HUES6 (cell line): ENCODE measurements around the gene SLC16A7.
"Not testable (repeated sequence)": the region's sequence is repeated elsewhere in the genome, so short reads cannot be mapped to it uniquely, and the experiment has no call there.

Experiments
- H3K27ac ChIP-seq: 2 replicates; pipeline ENCODE4 v1.7.0; 2013; ENCODE audit warnings: low read depth, mild to moderate bottlenecking, low read length, inconsistent platforms
- H3K27me3 ChIP-seq: 2 replicates; pipeline ENCODE4 v1.6.1; 2013; ENCODE audit warnings: low read length; ENCODE audit not compliant: control insufficient read depth, insufficient read depth
- H3K36me3 ChIP-seq: 2 replicates; pipeline ENCODE4 v1.6.1; 2013; ENCODE audit warnings: low read length; ENCODE audit not compliant: control insufficient read depth, insufficient read depth
- H3K4me1 ChIP-seq: 2 replicates; pipeline ENCODE4 v1.6.1; 2013; ENCODE audit warnings: low read length; ENCODE audit not compliant: control insufficient read depth, insufficient read depth
- H3K4me3 ChIP-seq: 2 replicates; pipeline ENCODE4 v1.5.1; 2013; ENCODE audit warnings: low read depth, low read length
- H3K9ac ChIP-seq: one replicate; pipeline ENCODE4 v1.6.1; 2013; ENCODE audit warnings: mild to moderate bottlenecking, low read length
- H3K9me3 ChIP-seq: 2 replicates; pipeline ENCODE4 v1.6.1; 2013; ENCODE audit warnings: low read depth, low read length; ENCODE audit not compliant: control insufficient read depth, insufficient read depth

Gene SLC16A7

DNA sequence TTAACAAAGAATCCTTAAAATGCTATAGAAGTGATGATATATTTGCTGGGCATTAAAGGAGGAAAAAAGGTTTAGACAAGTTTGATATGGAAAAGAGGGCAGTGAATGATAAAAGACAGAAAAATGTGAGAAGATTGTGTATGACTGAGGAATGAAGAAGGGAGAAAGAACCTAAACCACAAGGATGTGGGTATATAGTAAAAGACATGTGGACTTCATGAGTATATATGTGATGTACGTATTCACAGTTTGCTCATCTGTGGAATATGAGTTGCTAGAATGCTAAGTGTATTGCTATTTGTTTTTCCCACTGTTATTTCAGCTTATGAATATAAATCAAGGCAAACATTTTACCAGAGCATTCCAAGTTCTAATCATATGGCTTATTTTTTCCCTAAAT is 2.1 kb upstream of the SLC16A7 start:
- no peaks in the 10 kb centered on the region for H3K4me1 ChIP-seq
- H3K4me3 ChIP-seq: no peak overlapping the region
- no peaks in the 10 kb centered on the region for H3K36me3 ChIP-seq
- H3K27ac ChIP-seq: no peak overlapping the region
- H3K9me3 ChIP-seq: no peaks in the 10 kb centered on the region
- H3K9ac ChIP-seq: no peak overlapping the region
- H3K27me3 ChIP-seq: peaks cover 25% of the 10 kb centered on the region

GRCh38 chr12:59594943-59595500 is 807 bp upstream of the SLC16A7 start:
- peak overlapping the region; percentile 65 for H3K4me3 ChIP-seq
- no peaks in the 10 kb centered on the region for H3K4me1 ChIP-seq
- no peak overlapping the region for H3K9ac ChIP-seq
- peaks cover 25% of the 10 kb centered on the region for H3K27me3 ChIP-seq
- no peaks in the 10 kb centered on the region for H3K9me3 ChIP-seq
- H3K27ac ChIP-seq: no peak overlapping the region
- no peaks in the 10 kb centered on the region for H3K36me3 ChIP-seq

GRCh38 chr12:59595565-59595882 is 305 bp upstream of the SLC16A7 start:
- Histone ChIP-seq H3K9ac (peak overlapping the region; percentile 31), H3K36me3 (no peaks in the 10 kb centered on the region)

DNA sequence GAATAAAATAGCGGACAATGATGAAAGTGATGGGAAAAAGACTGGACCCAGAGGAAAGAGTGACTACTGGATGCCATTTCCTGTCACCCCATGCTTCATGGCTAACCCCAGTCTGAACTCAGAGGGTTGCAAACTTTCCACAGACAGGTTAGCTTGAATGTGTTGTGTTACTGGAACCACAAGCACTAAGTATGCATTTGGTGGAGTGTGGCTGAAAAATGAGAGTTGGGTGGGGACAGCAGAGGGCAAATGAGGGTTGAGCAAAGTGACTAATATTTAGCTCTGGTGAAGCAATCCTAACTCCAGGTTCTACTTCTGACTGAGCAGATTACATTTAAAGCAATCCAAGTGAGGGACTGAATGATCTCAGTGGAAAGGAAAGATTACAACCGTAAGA is 1.6 kb downstream of the SLC16A7 start:
- Histone ChIP-seq H3K36me3 (no peaks in the 10 kb centered on the region), H3K27ac (no peak overlapping the region), H3K4me3 (peak overlapping the region; percentile 65), H3K9ac (no peak overlapping the region), H3K4me1 (no peaks in the 10 kb centered on the region), H3K27me3 (peaks cover 25% of the 10 kb centered on the region), H3K9me3 (no peaks in the 10 kb centered on the region)

More at GRCh38 chr12:59595565-59595882, 305 bp upstream of the SLC16A7 start:
- H3K4me1 ChIP-seq: no peaks in the 10 kb centered on the region
- no peak overlapping the region for H3K27ac ChIP-seq
- H3K9me3 ChIP-seq: no peaks in the 10 kb centered on the region
- H3K27me3 ChIP-seq: peaks cover 25% of the 10 kb centered on the region
- H3K4me3 ChIP-seq: peak overlapping the region; percentile 65

DNA sequence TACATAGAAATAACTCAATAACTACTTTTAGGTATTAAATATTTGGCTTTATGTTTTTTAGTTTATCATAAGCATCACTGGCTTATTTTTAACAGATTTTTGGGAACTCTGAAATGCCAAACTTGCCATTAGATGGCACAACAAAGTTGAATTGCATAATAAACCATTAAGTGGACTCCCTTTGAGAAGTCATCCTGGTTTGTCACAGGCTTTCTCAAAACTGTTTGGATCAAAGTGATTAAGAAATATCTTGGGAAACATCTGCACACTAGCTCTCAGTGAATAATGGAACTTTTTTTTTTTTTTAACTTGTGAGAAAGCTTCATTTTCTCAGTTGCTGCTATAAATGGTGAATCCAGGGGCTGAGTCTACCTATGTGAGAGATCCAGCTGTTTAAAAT is 4.3 kb downstream of the SLC16A7 start:
- no peak overlapping the region for H3K4me3 ChIP-seq
- H3K27me3 ChIP-seq: peaks cover 25% of the 10 kb centered on the region
- H3K9ac ChIP-seq: no peak overlapping the region
- H3K27ac ChIP-seq: no peak overlapping the region
- H3K36me3 ChIP-seq: no peaks in the 10 kb centered on the region
- no peaks in the 10 kb centered on the region for H3K9me3 ChIP-seq
- H3K4me1 ChIP-seq: no peaks in the 10 kb centered on the region

DNA sequence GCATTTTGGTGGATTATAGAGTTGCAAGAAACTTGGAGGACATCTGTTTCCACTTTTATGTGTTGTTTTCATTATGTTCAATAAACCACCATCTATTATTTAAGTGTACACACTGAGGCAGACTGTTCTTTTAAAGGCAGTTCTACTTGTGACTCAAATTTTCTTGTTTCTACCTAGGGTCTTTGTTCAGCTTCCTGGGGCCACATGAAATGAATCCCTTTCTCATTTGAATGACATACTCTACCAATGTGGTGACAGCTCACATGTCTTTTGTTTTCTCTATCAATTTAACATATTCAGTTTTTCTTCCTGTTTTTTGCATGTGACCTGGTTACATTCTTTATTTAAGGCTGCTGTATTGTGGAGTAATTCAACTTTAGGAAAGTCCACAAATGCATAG is 7.9 kb downstream of the SLC16A7 start:
- Histone ChIP-seq H3K9me3 (no peaks in the 10 kb centered on the region), H3K4me3 (no peak overlapping the region), H3K9ac (no peak overlapping the region), H3K27me3 (peaks cover under 1% of the 10 kb centered on the region; the same call in 1 of the 2 replicates), H3K27ac (no peak overlapping the region), H3K36me3 (no peaks in the 10 kb centered on the region), H3K4me1 (no peaks in the 10 kb centered on the region)

DNA sequence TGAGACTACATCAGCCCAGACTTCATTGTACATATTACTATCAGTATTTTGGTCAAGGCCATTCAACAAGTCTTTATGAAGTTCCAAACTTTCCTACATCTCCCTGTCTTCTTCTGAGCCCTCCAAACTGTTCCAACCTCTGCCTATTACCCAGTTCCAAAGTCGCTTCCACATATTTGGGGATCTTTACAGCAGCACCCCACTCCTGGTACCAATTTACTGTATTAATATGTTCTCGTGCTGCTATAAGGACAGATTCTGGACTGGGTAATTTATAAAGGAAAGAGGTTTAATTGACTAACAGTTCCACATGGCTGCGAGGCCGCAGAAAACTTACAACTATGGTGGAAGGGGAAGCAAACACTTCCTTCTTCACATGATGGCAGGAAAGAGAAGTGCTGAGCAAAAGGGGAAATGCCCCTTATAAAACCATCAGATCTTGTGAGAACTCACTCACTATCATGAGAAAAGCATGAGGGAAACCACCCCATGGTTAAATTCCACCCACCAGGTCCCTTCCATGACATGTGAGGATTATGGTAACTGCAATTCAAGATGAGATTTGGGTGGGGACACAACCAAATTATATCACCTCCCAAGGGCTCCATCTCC is 17.1 kb downstream of the SLC16A7 start:
- H3K27ac ChIP-seq, H3K36me3 ChIP-seq, H3K4me1 ChIP-seq: not testable (repeated sequence)

GRCh38 chr12:59615392-59616165 is 19.8 kb downstream of the SLC16A7 start:
- H3K4me3 ChIP-seq: no peak overlapping the region
- H3K9me3 ChIP-seq: peaks cover 30% of the 10 kb centered on the region
- H3K36me3 ChIP-seq: no peaks in the 10 kb centered on the region
- no peak overlapping the region for H3K27ac ChIP-seq
- no peak overlapping the region for H3K9ac ChIP-seq
- H3K27me3 ChIP-seq: no peaks in the 10 kb centered on the region
- H3K4me1 ChIP-seq: no peaks in the 10 kb centered on the region

More for the DNA sequence above, 17.1 kb downstream of the SLC16A7 start:
- not testable (repeated sequence) for H3K9ac ChIP-seq, H3K27me3 ChIP-seq, H3K4me3 ChIP-seq
- H3K9me3 ChIP-seq: peaks cover 30% of the 10 kb centered on the region

GRCh38 chr12:59619461-59620240 is 23.8 kb downstream of the SLC16A7 start:
- H3K27ac ChIP-seq: no peak overlapping the region
- H3K9ac ChIP-seq: no peak overlapping the region
- no peak overlapping the region for H3K4me3 ChIP-seq
- no peaks in the 10 kb centered on the region for H3K36me3 ChIP-seq
- H3K9me3 ChIP-seq: no peaks in the 10 kb centered on the region
- no peaks in the 10 kb centered on the region for H3K4me1 ChIP-seq
- no peaks in the 10 kb centered on the region for H3K27me3 ChIP-seq

- Histone ChIP-seq H3K9me3 (no peaks in the 10 kb centered on the region), H3K4me1 (no peaks in the 10 kb centered on the region), H3K9ac (no peak overlapping the region), H3K27me3 (no peaks in the 10 kb centered on the region), H3K4me3 (no peak overlapping the region), H3K36me3 (no peaks in the 10 kb centered on the region), H3K27ac (no peak overlapping the region)
These were observed 24.5 kb downstream of the SLC16A7 start for GRCh38 chr12:59620326-59620725.
